PFSK-1 (cell line): ENCODE data around the gene TMEM19.

Source experiments
- FOXP2 ChIP-seq: optimal IDR thresholded peaks from 2 replicates; pipeline ENCODE3; 2011; ENCODE audit warnings: borderline replicate concordance, control low read depth, inconsistent platforms; ENCODE audit not compliant: insufficient read depth; ENCODE audit errors: extremely low read length, extremely low read depth
- POLR2AphosphoS5 ChIP-seq: IDR thresholded peaks from 2 replicates; pipeline ENCODE4 v1.6.1; 2012; ENCODE audit warnings: low read depth, mild to moderate bottlenecking, control low read depth, low read length, moderate library complexity
- REST ChIP-seq, 2 experiments: IDR thresholded peaks; 2 replicates each; pipeline versions ENCODE4 v1.6.1 to v1.8.0; 2011 to 2012; ENCODE audit warnings: low read depth in 2 of 2, low read length in 2 of 2, control low read depth in 1 of 2, inconsistent platforms in 1 of 2, mild to moderate bottlenecking in 1 of 2, moderate library complexity in 1 of 2; ENCODE audit not compliant: insufficient read depth in 1 of 2
- SIN3A ChIP-seq: IDR thresholded peaks from 2 replicates; pipeline ENCODE4 v1.6.1; 2012; ENCODE audit warnings: mild to moderate bottlenecking, low read length, moderate library complexity, borderline replicate concordance; ENCODE audit not compliant: insufficient read depth
- TAF1 ChIP-seq: IDR thresholded peaks from 2 replicates; pipeline ENCODE4 v1.6.1; 2012; ENCODE audit warnings: low read length, control low read depth, borderline replicate concordance; ENCODE audit not compliant: insufficient read depth

Gene TMEM19

GRCh38 chr12:71671816-71672215, 14.1 kb upstream of the TMEM19 start:
- TF ChIP-seq REST (IDR thresholded peaks at IDR 0.05; ENCODE audit: insufficient read depth in 1 of 2, low read depth in 2 of 2, low read length in 2 of 2) (no peak), POLR2AphosphoS5 (no peak), SIN3A (no peak), FOXP2 (no peak)

GRCh38 chr12:71682466-71682865, 3.4 kb upstream of the TMEM19 start:
- TF ChIP-seq REST (IDR thresholded peaks at IDR 0.05; ENCODE audit: insufficient read depth in 1 of 2, low read depth in 2 of 2, low read length in 2 of 2) (no peak), TAF1 (no peak), POLR2AphosphoS5 (no peak), FOXP2 (no peak), SIN3A (no peak)

GRCh38 chr12:71683633-71684032, 2.2 kb upstream of the TMEM19 start:
- TF ChIP-seq SIN3A: no peak
- no peak for TF ChIP-seq TAF1

GRCh38 chr12:71684081-71684480, 1.8 kb upstream of the TMEM19 start:
- TF ChIP-seq TAF1 (no peak), REST (IDR thresholded peaks at IDR 0.05; ENCODE audit: insufficient read depth in 1 of 2, low read depth in 2 of 2, low read length in 2 of 2) (no peak), SIN3A (no peak), FOXP2 (no peak), POLR2AphosphoS5 (no peak)

- TF ChIP-seq TAF1 (no peak), POLR2AphosphoS5 (no peak)
These were observed 473 bp upstream of the TMEM19 start for GRCh38 chr12:71685312-71685906.

- TF ChIP-seq REST (IDR thresholded peaks at IDR 0.05; ENCODE audit: insufficient read depth in 1 of 2, low read depth in 2 of 2, low read length in 2 of 2) (no peak), SIN3A (no peak), POLR2AphosphoS5 (no peak), FOXP2 (no peak), TAF1 (no peak)
These were observed 760 bp downstream of the TMEM19 start for GRCh38 chr12:71686658-71687025.
